Smooth muscle cell (in vitro differentiated cells): Measurements from ENCODE around the gene CRY2. TPM values are rescaled to one million over a fixed set of nuclear protein-coding genes. Genes with fewer than 3 reads are reported as not detected.
A peak's percentile ranks its signal among the peaks of the same experiment; 100 is the strongest.
"Not testable (repeated sequence)": the region's sequence is repeated elsewhere in the genome, so short reads cannot be mapped to it uniquely, and the experiment has no call there.

ENCODE experiments used
- DNase-seq: peaks from one replicate; lab custom pipeline; 2025; ENCODE audit not compliant: unreplicated experiment; lab: John Stamatoyannopoulos, UW
- H2AFZ ChIP-seq: fragments of 200-600 bp; sonication (generic); 2 replicates; pipeline ENCODE4 v1.6.0; 2016; ENCODE audit warnings: antibody characterized with exemption, low read depth, mild to moderate bottlenecking
- H3F3A ChIP-seq: fragments of 200-600 bp; sonication (generic); 2 replicates; pipeline ENCODE4 v1.6.0; 2017; ENCODE audit warnings: antibody characterized with exemption, low read depth
- H3K27ac ChIP-seq: fragments of 200-600 bp; sonication (generic); 2 replicates; pipeline ENCODE4 v1.5.1; 2016; ENCODE audit warnings: low read depth, mild to moderate bottlenecking
- H3K27me3 ChIP-seq: fragments of 200-600 bp; sonication (generic); 2 replicates; pipeline ENCODE4 v1.6.1; 2016; ENCODE audit warnings: low read depth, mild to moderate bottlenecking
- H3K36me3 ChIP-seq: fragments of 200-600 bp; sonication (generic); 2 replicates; pipeline ENCODE4 v1.5.1; 2016; ENCODE audit warnings: low read depth
- H3K4me1 ChIP-seq: fragments of 200-600 bp; sonication (generic); 2 replicates; pipeline ENCODE4 v1.5.1; 2016; ENCODE audit warnings: low read depth
- H3K4me2 ChIP-seq: fragments of 200-600 bp; sonication (generic); 2 replicates; pipeline ENCODE4 v1.6.0; 2016; ENCODE audit warnings: mild to moderate bottlenecking
- H3K4me3 ChIP-seq: fragments of 200-600 bp; sonication (generic); 2 replicates; pipeline ENCODE4 v1.5.1; 2016; ENCODE audit warnings: mild to moderate bottlenecking
- H3K79me2 ChIP-seq: fragments of 200-600 bp; sonication (generic); 2 replicates; pipeline ENCODE4 v1.6.0; 2016; ENCODE audit warnings: low read depth, mild to moderate bottlenecking
- H3K9ac ChIP-seq: fragments of 200-600 bp; sonication (generic); 2 replicates; pipeline ENCODE4 v1.6.0; 2016; ENCODE audit warnings: low read depth
- H3K9me3 ChIP-seq: fragments of 200-600 bp; sonication (generic); replicated peaks from 2 replicates; pipeline ENCODE4 v1.5.1; 2016; ENCODE audit warnings: low read depth
- H4K20me1 ChIP-seq: fragments of 200-600 bp; sonication (generic); 2 replicates; pipeline ENCODE4 v1.6.0; 2016; ENCODE audit warnings: low read depth
- WGBS: methylation state at CpG from one replicate; pipeline ENCODE4 v1.1.7; 2016; ENCODE audit warnings: low lambda C conversion rate; 5-methylcytosine and 5-hydroxymethylcytosine counted together
- polyA plus RNA-seq: library from polyadenylated mRNA; unstranded; fragments of >200 nt; fragmentation: Nextera tagmentation; extraction: Ambion mirVana; gene quantifications from 2 replicates; pipeline ENCODE4 v1.2.1, GENCODE V29; 2016
- total RNA-seq: library from RNA; depleted of rRNA; stranded (reverse); fragments of >200 nt; gene quantifications from 2 replicates; pipeline ENCODE4 v1.2.3, GENCODE V29; 2014
- TF ChIP-seq, protein P1 (sequence below): fragments of 200-600 bp; sonication (generic); IDR thresholded peaks from 2 replicates; pipeline ENCODE4 v1.5.1; 2017; ENCODE audit warnings: borderline replicate concordance, mild to moderate bottlenecking, antibody characterized with exemption; ENCODE audit not compliant: insufficient read depth, poor library complexity, severe bottlenecking

CRY2 gene
- total and polyA plus RNA-seq, 2 experiments from 2014 or later: 26.1 to 30.3 TPM

DNA sequence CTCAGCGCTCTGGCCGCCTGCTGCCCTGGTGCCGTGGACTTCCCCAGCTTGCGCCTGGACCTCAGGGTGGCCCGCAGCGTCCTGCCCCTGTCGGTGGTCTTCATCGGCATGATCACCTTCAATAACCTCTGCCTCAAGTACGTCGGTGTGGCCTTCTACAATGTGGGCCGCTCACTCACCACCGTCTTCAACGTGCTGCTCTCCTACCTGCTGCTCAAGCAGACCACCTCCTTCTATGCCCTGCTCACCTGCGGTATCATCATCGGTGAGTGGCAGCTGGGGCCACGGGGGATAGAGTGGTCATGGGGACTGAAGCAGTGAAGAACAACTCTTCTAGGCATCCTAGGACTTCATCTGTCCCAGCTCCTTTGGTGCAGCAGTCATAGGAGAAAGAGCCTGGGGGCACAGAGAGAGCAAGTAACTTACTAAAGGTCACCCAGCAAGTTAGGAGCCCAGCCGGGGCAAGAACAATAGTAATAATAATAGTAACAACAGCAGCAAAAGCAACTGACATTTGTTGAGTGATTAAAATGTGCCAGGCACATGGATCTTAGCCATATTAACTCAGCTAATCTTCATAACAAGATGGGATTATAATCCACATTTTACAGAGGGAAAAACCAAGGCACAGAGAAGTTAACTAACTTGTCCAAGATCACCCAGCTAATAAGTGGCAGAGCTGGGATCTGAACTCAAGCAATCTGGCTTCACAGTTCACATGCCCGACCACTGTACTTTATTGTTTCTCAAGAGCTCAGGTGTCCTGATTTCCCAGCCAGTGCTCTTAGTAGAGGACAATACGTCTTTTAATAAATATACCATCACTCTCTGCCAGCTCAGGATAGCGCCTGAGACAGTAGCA is 41.0 kb upstream of the CRY2 start:
- Histone ChIP-seq H3K4me3 (peak overlapping the region; percentile 92), H3K36me3 (no peaks in the 10 kb centered on the region), H3K4me2 (peak overlapping the region; percentile 100), H3F3A (no peaks in the 10 kb centered on the region), H3K27me3 (no peaks in the 10 kb centered on the region), H3K9ac (peak overlapping the region; percentile 97), H3K4me1 (peaks cover 18% of the 10 kb centered on the region), H3K79me2 (peaks cover 22% of the 10 kb centered on the region), H3K27ac (no peak overlapping the region), H4K20me1 (peaks cover 56% of the 10 kb centered on the region), H2AFZ (no peak overlapping the region), H3K9me3 (no peaks in the 10 kb centered on the region)
- DNase-seq: no peak
- TF ChIP-seq, protein P1, sequence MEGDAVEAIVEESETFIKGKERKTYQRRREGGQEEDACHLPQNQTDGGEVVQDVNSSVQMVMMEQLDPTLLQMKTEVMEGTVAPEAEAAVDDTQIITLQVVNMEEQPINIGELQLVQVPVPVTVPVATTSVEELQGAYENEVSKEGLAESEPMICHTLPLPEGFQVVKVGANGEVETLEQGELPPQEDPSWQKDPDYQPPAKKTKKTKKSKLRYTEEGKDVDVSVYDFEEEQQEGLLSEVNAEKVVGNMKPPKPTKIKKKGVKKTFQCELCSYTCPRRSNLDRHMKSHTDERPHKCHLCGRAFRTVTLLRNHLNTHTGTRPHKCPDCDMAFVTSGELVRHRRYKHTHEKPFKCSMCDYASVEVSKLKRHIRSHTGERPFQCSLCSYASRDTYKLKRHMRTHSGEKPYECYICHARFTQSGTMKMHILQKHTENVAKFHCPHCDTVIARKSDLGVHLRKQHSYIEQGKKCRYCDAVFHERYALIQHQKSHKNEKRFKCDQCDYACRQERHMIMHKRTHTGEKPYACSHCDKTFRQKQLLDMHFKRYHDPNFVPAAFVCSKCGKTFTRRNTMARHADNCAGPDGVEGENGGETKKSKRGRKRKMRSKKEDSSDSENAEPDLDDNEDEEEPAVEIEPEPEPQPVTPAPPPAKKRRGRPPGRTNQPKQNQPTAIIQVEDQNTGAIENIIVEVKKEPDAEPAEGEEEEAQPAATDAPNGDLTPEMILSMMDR: no peak
- WGBS: 90% methylated on average over 20 of the region's 20 CpGs

DNA sequence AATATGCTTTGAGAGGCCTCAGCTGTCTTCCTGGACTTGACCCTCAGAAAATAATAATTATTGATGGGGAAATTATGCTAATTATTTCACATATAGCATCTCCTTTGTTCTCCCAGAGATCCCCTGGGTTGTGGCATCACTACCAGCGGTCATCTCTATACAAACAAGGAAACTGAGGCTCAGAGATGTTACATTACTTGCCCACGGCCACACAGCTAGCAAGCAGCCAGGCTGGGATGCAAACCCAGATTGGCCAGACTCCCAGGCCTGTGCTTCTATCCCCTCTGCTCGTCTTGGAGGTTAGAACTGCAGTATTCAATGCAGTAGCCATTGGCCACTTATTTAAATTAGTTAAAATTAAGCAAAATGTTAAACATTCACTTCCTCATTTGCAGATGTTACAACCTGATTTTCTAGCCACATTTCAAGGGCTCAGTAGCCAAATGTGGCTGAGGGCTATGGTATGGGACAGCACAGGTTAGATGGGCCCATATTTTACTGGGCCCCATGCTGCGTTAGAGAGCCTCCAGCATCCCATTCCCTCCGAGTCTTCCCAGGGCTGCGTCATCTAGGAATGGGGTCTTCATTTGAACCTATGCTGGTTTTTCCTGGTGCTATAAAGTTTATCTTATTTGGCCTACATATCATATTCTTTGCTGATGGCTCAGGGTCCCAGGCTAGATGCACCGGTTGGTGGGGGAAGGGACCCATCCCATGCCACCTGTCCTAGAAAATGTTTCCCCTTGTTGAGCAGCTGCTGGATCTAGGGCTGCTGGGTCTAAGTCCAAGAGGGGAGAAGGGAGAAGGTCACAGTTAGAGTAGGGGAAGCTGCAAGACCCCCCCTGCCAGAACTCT is 40.1 kb upstream of the CRY2 start:
- Histone ChIP-seq H3F3A (no peaks in the 10 kb centered on the region), H2AFZ (no peak overlapping the region), H4K20me1 (peaks cover 65% of the 10 kb centered on the region), H3K36me3 (no peaks in the 10 kb centered on the region), H3K4me3 (peak overlapping the region; percentile 92), H3K79me2 (peaks cover 22% of the 10 kb centered on the region), H3K27me3 (no peaks in the 10 kb centered on the region), H3K9ac (no peak overlapping the region), H3K4me2 (peak overlapping the region; percentile 100), H3K9me3 (no peaks in the 10 kb centered on the region), H3K27ac (no peak overlapping the region), H3K4me1 (peaks cover 18% of the 10 kb centered on the region)
- TF ChIP-seq, protein P1: no peak
- 85% methylated on average over 7 of the region's 7 CpGs for WGBS
- DNase-seq: no peak

DNA sequence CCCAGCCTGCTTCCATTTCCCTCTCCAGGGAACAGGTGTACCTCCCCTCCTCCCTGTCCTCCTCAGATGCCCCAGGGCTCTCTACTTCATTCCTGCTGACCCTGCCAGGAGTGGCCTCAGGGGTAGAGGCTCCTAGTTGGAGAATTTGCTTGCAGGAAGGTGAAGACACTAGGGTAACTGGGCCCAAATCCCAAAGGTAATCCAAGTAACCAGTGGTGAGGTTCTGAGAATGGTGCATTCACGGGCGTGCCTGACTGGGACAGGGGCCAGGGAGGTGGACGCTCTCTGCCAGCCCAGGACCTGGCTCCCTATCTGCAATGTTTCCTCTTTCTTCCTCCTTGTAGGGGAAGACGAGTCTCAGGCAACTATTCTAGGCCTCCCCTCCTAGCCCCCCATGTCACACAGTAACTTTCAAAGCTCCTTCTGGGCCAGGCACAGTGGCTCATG is 39.5 kb upstream of the CRY2 start:
- peak overlapping the region; percentile 100 for H3K4me2 ChIP-seq
- no peaks in the 10 kb centered on the region for H3K27me3 ChIP-seq
- 93% methylated on average over 4 of the region's 4 CpGs for WGBS
- H3F3A ChIP-seq: no peaks in the 10 kb centered on the region
- H2AFZ ChIP-seq: no peak overlapping the region
- H4K20me1 ChIP-seq: peaks cover 66% of the 10 kb centered on the region
- H3K4me3 ChIP-seq: no peak overlapping the region
- peaks cover 18% of the 10 kb centered on the region for H3K4me1 ChIP-seq
- H3K27ac ChIP-seq: no peak overlapping the region
- H3K36me3 ChIP-seq: no peaks in the 10 kb centered on the region
- H3K9ac ChIP-seq: no peak overlapping the region
- TF ChIP-seq, protein P1: no peak
- DNase-seq: no peak
- H3K79me2 ChIP-seq: peaks cover 22% of the 10 kb centered on the region
- H3K9me3 ChIP-seq: no peaks in the 10 kb centered on the region

DNA sequence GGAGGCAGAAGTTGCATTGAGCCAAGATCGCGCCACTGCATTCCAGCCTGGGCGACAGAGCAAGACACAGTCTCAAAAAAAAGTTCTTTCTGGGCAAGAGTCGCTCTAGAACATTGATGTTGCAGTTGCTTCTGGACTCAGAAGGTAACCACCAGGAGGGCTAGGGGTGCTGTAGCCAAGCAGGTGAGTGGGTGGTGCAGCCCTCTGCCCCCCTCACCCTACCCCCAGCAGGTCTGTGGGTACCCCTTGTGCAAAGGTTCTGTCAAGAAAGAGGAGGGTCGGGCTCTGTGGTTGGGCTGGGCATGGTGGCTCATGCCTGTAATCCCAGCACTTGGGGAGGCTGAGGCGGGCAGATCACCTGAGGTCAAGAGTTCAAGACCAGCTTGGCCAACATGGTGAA is 38.8 kb upstream of the CRY2 start:
- not testable (repeated sequence) for H3K27me3 ChIP-seq, DNase-seq, H3K36me3 ChIP-seq, H3K27ac ChIP-seq, H3F3A ChIP-seq, H2AFZ ChIP-seq, H3K4me3 ChIP-seq, H3K9ac ChIP-seq, H3K4me2 ChIP-seq, H3K9me3 ChIP-seq
- peaks cover 18% of the 10 kb centered on the region for H3K4me1 ChIP-seq
- WGBS: 96% methylated on average over 6 of the region's 6 CpGs
- peaks cover 22% of the 10 kb centered on the region for H3K79me2 ChIP-seq
- peaks cover 70% of the 10 kb centered on the region for H4K20me1 ChIP-seq
